NCI-H69 (cell line): ENCODE measurements around the gene CEACAM20.
"Not testable (repeated sequence)": the region's sequence is repeated elsewhere in the genome, so short reads cannot be mapped to it uniquely, and the experiment has no call there.

Source experiments
- DNase-seq: peaks from one replicate; lab custom pipeline; 2025; lab: John Stamatoyannopoulos, UW

Gene CEACAM20

DNA sequence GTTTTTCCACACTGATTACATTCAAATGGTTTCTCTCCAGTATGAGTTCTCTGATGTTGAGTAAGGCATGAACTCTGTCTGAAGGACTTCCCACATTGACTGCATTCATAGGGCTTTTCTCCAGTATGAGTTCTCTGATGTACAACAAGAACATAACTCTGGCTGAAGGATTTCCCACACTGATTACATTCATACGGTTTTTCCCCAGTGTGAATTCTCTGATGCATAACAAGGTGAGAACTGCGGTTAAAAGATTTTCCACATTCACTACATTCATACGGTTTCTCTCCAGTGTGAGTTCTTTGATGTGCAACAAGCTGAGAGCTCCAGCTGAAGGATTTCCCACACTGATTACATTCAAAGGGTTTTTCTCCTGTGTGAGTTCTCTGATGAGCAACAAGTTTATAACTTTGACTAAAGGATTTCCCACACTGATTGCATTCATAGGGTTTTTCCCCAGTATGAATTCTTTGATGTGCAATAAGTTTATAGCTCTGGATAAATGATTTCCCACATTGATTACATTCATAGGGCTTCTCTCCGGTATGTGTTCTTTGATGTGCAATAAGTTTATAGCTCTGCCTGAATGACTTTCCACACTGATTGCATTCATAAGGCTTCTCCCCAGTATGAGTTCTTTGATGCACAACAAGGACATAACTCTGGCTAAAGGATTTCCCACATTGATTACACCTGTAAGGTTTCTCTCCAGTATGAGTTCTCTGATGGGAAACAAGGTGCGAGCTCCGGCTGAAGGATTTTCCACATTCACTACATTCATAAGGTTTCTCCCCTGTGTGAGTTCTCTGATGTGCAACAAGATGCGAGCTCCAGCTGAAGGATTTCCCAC is 52.7 kb downstream of the CEACAM20 start:
- peak; percentile 33 for DNase-seq

DNA sequence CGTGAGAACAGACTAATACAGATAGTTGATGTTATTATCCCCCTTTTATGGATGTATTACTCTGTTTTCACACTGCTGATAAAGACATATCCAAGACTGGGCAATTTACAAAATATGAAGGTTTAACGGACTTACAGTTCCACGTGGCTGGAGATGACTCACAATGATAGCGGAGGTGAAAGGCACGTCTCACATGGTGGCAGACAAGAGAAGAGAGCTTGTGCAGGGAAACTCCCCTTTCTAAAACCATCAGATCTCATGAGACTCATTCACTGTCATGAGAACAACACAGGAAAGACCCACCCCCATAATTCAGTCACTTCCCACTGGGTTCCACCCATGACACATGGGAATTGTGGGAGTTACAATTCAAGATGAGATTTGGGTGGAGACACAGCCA is 60.7 kb downstream of the CEACAM20 start:
- DNase-seq = not testable (repeated sequence)

DNA sequence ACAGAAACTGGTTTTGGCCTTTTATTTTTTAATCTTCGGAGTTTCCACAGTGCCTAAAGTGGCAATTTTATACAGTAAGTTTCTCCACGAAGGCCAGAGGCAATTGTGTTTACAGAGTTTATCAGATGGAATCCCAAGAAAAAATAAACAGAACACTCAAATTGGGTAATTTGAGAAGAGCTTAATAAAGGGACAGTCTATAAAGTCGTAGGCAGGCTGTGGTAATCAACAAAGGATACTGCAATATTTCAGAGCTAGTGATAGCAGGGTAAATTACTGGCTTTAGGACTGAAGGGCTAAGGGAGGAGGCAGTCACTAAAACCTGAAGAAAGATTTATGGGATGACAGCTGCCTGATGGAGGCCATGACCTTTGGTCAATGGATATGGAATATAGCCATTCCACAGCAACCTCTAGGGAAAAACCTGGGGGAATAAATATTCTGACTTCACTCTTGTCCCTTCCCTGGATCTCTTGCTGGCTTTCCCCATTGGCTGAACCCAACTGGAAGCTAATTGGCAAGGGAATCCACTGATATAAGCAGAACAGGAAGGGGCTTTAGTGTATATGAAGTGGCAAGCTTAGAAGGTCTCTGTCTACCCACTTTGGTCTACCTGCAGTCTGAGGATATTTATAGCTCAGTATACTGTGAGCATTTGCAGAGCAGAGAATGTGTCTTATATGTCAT is 66.7 kb downstream of the CEACAM20 start:
- not testable (repeated sequence) for DNase-seq
